HepG2 (cell line): ENCODE data around the gene KDM8. TPM values are rescaled to one million over a fixed set of nuclear protein-coding genes. Genes with fewer than 3 reads are reported as not detected.

Experiments used
- ARNT2 ChIP-seq: sonication (generic); formaldehyde crosslinking; IDR thresholded peaks from 2 replicates; pipeline ENCODE4 v1.8.0; 2022; ENCODE audit warnings: mild to moderate bottlenecking, low read depth, missing genetic modification reagents, moderate library complexity
- ATAD3A ChIP-seq: sonication (generic); formaldehyde crosslinking; IDR thresholded peaks from 2 replicates; pipeline ENCODE4 v1.4.0; 2020; ENCODE audit warnings: missing genetic modification reagents
- BRD4 ChIP-seq: sonication (generic); formaldehyde crosslinking; IDR thresholded peaks from 2 replicates; pipeline ENCODE4 v1.4.0; 2020; ENCODE audit warnings: missing genetic modification reagents
- ELF1 ChIP-seq: sonication (generic); formaldehyde crosslinking; IDR thresholded peaks from 2 replicates; pipeline ENCODE4 v1.4.0; 2020; ENCODE audit warnings: missing genetic modification reagents
- ESRRA ChIP-seq: sonication (generic); formaldehyde crosslinking; IDR thresholded peaks from 2 replicates; pipeline ENCODE4 v1.5.1; 2020; ENCODE audit warnings: mild to moderate bottlenecking, low read depth, missing genetic modification reagents
- HES4 ChIP-seq: sonication (generic); formaldehyde crosslinking; IDR thresholded peaks from 2 replicates; pipeline ENCODE4 v1.9.0; 2021; ENCODE audit warnings: mild to moderate bottlenecking, missing genetic modification reagents, borderline replicate concordance
- NFYB ChIP-seq: sonication (generic); formaldehyde crosslinking; IDR thresholded peaks from 2 replicates; pipeline ENCODE4 v1.4.0; 2020; ENCODE audit warnings: missing genetic modification reagents
- PHF8 ChIP-seq: sonication (generic); formaldehyde crosslinking; IDR thresholded peaks from 2 replicates; pipeline ENCODE4 v1.5.0; 2020; ENCODE audit warnings: missing genetic modification reagents
- RFX3 ChIP-seq: IDR thresholded peaks from 2 replicates; pipeline ENCODE4 v1.6.1; 2016; ENCODE audit warnings: missing biosample characterization, missing genetic modification reagents
- RXRB ChIP-seq: IDR thresholded peaks from 2 replicates; pipeline ENCODE4 v1.6.1; 2016; ENCODE audit warnings: borderline replicate concordance, missing genetic modification reagents, missing compliant biosample characterization
- SOX13 ChIP-seq, 3 experiments: fragments of 450-650 bp in 1 of 3; sonication (generic) in 1 of 3; formaldehyde crosslinking in 1 of 3; IDR thresholded peaks in 2 of 3; conservative IDR thresholded peaks in 1 of 3; 2 replicates each; pipeline versions ENCODE4 v1.5.0 to v1.6.1; 2016 to 2020; ENCODE audit warnings: antibody characterized with exemption in 1 of 3, mild to moderate bottlenecking in 1 of 3, missing compliant biosample characterization in 1 of 3, missing genetic modification reagents in 1 of 3, moderate library complexity in 1 of 3
- SP140L ChIP-seq: sonication (generic); formaldehyde crosslinking; IDR thresholded peaks from 2 replicates; pipeline ENCODE4 v1.4.0; 2020; ENCODE audit warnings: missing genetic modification reagents, borderline replicate concordance
- ZBTB1 ChIP-seq: sonication (generic); formaldehyde crosslinking; IDR thresholded peaks from 2 replicates; pipeline ENCODE4 v1.4.0; 2020; ENCODE audit warnings: missing genetic modification reagents, borderline replicate concordance
- ZBTB25 ChIP-seq: IDR thresholded peaks from 2 replicates; pipeline ENCODE4 v1.6.1; 2018; ENCODE audit warnings: missing genetic modification reagents
- ZBTB8A ChIP-seq: sonication (generic); formaldehyde crosslinking; IDR thresholded peaks from 2 replicates; pipeline ENCODE4 v1.4.0; 2020; ENCODE audit warnings: mild to moderate bottlenecking, low read depth, missing genetic modification reagents, borderline replicate concordance
- ZNF136 ChIP-seq: sonication (generic); formaldehyde crosslinking; IDR thresholded peaks from 2 replicates; pipeline ENCODE4 v1.8.1; 2022; ENCODE audit warnings: low read depth, mild to moderate bottlenecking, moderate library complexity, missing genetic modification reagents
- ZNF207 ChIP-seq: fragments of 450-650 bp; IDR thresholded peaks from 2 replicates; pipeline ENCODE4 v1.6.1; 2016; ENCODE audit warnings: antibody characterized with exemption, borderline replicate concordance
- ZNF253 ChIP-seq: sonication (generic); formaldehyde crosslinking; IDR thresholded peaks from 2 replicates; pipeline ENCODE4 v1.8.0; 2022; ENCODE audit warnings: mild to moderate bottlenecking, missing genetic modification reagents, borderline replicate concordance
- ZNF614 ChIP-seq: IDR thresholded peaks from 2 replicates; pipeline ENCODE4 v1.6.1; 2018; ENCODE audit warnings: missing biosample characterization, missing genetic modification reagents, inconsistent platforms, borderline replicate concordance
- ZNF644 ChIP-seq: IDR thresholded peaks from 2 replicates; pipeline ENCODE4 v1.6.1; 2016; ENCODE audit warnings: low read depth
- ZNF691 ChIP-seq: sonication (generic); formaldehyde crosslinking; IDR thresholded peaks from 2 replicates; pipeline ENCODE4 v1.4.0; 2020; ENCODE audit warnings: missing genetic modification reagents, low read depth, mild to moderate bottlenecking, borderline replicate concordance
- ZNF720 ChIP-seq: sonication (generic); formaldehyde crosslinking; IDR thresholded peaks from 2 replicates; pipeline ENCODE4 v1.4.0; 2020; ENCODE audit warnings: missing genetic modification reagents
- ZNF850 ChIP-seq: sonication (generic); formaldehyde crosslinking; conservative IDR thresholded peaks from 2 replicates; pipeline ENCODE4 v1.9.0; 2021; ENCODE audit warnings: mild to moderate bottlenecking, missing genetic modification reagents
- polyA plus RNA-seq, 8 experiments: library from polyadenylated mRNA; depleted of rRNA in 3 of 8; stranded (reverse) in 7 of 8; unstranded in 1 of 8; fragments of >200 nt; fragmentation: Illumina TruSeq in 4 of 8; extraction: Trizol in 4 of 8; gene quantifications; 2 replicates each; pipeline versions ENCODE4 v1.2.1 to v1.2.3, GENCODE V29; 2011 to 2016; ENCODE audit warnings: low read depth in 4 of 8, missing spikeins in 1 of 8, mixed read lengths in 1 of 8; ENCODE audit not compliant: insufficient read depth in 1 of 8
- total RNA-seq, 5 experiments: library from RNA; depleted of rRNA; stranded (reverse); fragments of >200 nt; fragmentation: Illumina TruSeq; extraction: Trizol; gene quantifications; 2 replicates each; pipeline ENCODE4 v1.2.3, GENCODE V29; 2016; ENCODE audit warnings: low read depth in 1 of 5
- TF ChIP-seq, protein P1 (sequence below): IDR thresholded peaks from 2 replicates; pipeline ENCODE4 v1.6.1; 2016; ENCODE audit warnings: missing compliant biosample characterization, missing genetic modification reagents, borderline replicate concordance
- TF ChIP-seq, protein P2 (sequence below): sonication (generic); formaldehyde crosslinking; IDR thresholded peaks from 2 replicates; pipeline ENCODE4 v1.8.0; 2022; ENCODE audit warnings: mild to moderate bottlenecking, missing genetic modification reagents

Gene KDM8
- total and polyA plus RNA-seq, 2 of the 13 experiments (the other 11 are each of a cell fraction or from before 2014, with no cell fraction given): 3.3 to 8.6 TPM

GRCh38 chr16:27203507-27204311 is at the start of gene KDM8 (continued):
- TF ChIP-seq ZBTB25 (CRISPR knock-in tag): peak; percentile 83; the same call in 1 of the 2 replicates
- TF ChIP-seq HES4 (CRISPR knock-in tag): peak; percentile 79; the same call in 1 of the 2 replicates
- TF ChIP-seq NFYB: 0 out of 2 replicates have a peak, but pooled peaks have one; percentile 24
- TF ChIP-seq RXRB (CRISPR knock-in tag): peak; percentile 75
- TF ChIP-seq, protein P1, sequence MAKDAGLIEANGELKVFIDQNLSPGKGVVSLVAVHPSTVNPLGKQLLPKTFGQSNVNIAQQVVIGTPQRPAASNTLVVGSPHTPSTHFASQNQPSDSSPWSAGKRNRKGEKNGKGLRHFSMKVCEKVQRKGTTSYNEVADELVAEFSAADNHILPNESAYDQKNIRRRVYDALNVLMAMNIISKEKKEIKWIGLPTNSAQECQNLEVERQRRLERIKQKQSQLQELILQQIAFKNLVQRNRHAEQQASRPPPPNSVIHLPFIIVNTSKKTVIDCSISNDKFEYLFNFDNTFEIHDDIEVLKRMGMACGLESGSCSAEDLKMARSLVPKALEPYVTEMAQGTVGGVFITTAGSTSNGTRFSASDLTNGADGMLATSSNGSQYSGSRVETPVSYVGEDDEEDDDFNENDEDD (CRISPR knock-in tag): peak; percentile 71; the same call in 1 of the 2 replicates
- no peak; the same call in 1 of the 2 replicates for TF ChIP-seq ESRRA
- TF ChIP-seq ZNF720 (CRISPR knock-in tag): no peak; the same call in 1 of the 2 replicates
- TF ChIP-seq SOX13 (IDR thresholded peaks at IDR 0.05): no peak
- TF ChIP-seq SOX13 (CRISPR knock-in tag; conservative IDR thresholded peaks at IDR 0.05 in 1 of 2, IDR thresholded peaks at IDR 0.05 in 1 of 2): peak in 1 of 2 experiments; percentile 1; a peak in 1 of 4 replicates
- peak; percentile 97 for TF ChIP-seq PHF8 (CRISPR knock-in tag)
- TF ChIP-seq ATAD3A (CRISPR knock-in tag): peak; percentile 89; the same call in 1 of the 2 replicates
- TF ChIP-seq ELF1: peak; percentile 75
- TF ChIP-seq, protein P2, sequence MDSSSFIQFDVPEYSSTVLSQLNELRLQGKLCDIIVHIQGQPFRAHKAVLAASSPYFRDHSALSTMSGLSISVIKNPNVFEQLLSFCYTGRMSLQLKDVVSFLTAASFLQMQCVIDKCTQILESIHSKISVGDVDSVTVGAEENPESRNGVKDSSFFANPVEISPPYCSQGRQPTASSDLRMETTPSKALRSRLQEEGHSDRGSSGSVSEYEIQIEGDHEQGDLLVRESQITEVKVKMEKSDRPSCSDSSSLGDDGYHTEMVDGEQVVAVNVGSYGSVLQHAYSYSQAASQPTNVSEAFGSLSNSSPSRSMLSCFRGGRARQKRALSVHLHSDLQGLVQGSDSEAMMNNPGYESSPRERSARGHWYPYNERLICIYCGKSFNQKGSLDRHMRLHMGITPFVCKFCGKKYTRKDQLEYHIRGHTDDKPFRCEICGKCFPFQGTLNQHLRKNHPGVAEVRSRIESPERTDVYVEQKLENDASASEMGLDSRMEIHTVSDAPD (CRISPR knock-in tag): peak; percentile 84
- TF ChIP-seq ZNF644: no peak
- peak; percentile 96 for TF ChIP-seq ZNF614 (CRISPR knock-in tag)
- 0 out of 2 replicates have a peak, but pooled peaks have one; percentile 95 for TF ChIP-seq SP140L (CRISPR knock-in tag)
- TF ChIP-seq ZNF691 (CRISPR knock-in tag): peak; percentile 81
- peak; percentile 92 for TF ChIP-seq ZNF136 (CRISPR knock-in tag)
- no peak for TF ChIP-seq RFX3
- no peak for TF ChIP-seq ZNF850 (CRISPR knock-in tag)
- peak; percentile 29 for TF ChIP-seq ARNT2 (CRISPR knock-in tag)
- TF ChIP-seq ZNF253 (CRISPR knock-in tag): 0 out of 2 replicates have a peak, but pooled peaks have one; percentile 58
- peak; percentile 82; the same call in 1 of the 2 replicates for TF ChIP-seq BRD4 (CRISPR knock-in tag)
- TF ChIP-seq ZBTB8A (CRISPR knock-in tag): 0 out of 2 replicates have a peak, but pooled peaks have one; percentile 21
- no peak for TF ChIP-seq ZBTB1 (CRISPR knock-in tag)
- TF ChIP-seq ZNF207: no peak
